WTC11 (cell line): ENCODE data around the gene MSX1. TPM values are rescaled to one million over a fixed set of nuclear protein-coding genes. Genes with fewer than 3 reads are reported as not detected.

Experiments used
- ATAC-seq: fragments of 200-7000 bp; cut with Tn5 transposase; 2 replicates; pipeline ENCODE4 v1.10.0; 2021; ENCODE audit warnings: mild to moderate bottlenecking, moderate library complexity
- CTCF ChIA-PET: fragments of 300-600 bp; sonication (Branson Sonifier 250); formaldehyde crosslinking; loops from one replicate; lab custom pipeline; 2021; ENCODE audit warnings: antibody characterized with exemption; lab: Charles Lee
- POLR2A ChIA-PET: fragments of 350-600 bp; sonication (Branson Sonifier 250); formaldehyde crosslinking; loops from one replicate; lab custom pipeline; 2021; ENCODE audit warnings: antibody characterized with exemption; lab: Charles Lee
- DNase-seq: peaks from one replicate; pipeline ENCODE4 v3.0.0; 2021; ENCODE audit warnings: low spot score
- H3K27ac Mint-ChIP-seq: 2 replicates; pipeline ENCODE4 v1.8.0; 2021; ENCODE audit warnings: mixed read lengths
- H3K27me3 Mint-ChIP-seq: 2 replicates; pipeline ENCODE4 v1.8.0; 2021; ENCODE audit warnings: low read depth, mild to moderate bottlenecking, moderate library complexity, mixed read lengths
- H3K36me3 Mint-ChIP-seq: 2 replicates; pipeline ENCODE4 v1.8.0; 2021; ENCODE audit warnings: mixed read lengths
- H3K4me1 Mint-ChIP-seq: 2 replicates; pipeline ENCODE4 v1.8.0; 2022; ENCODE audit warnings: mixed read lengths
- H3K4me3 Mint-ChIP-seq: 2 replicates; pipeline ENCODE4 v1.8.0; 2021; ENCODE audit warnings: mild to moderate bottlenecking, moderate library complexity, mixed read lengths
- H3K9me3 Mint-ChIP-seq: 2 replicates; pipeline ENCODE4 v1.8.0; 2021; ENCODE audit warnings: mixed read lengths
- CREM ChIP-seq: sonication (generic); formaldehyde crosslinking; IDR thresholded peaks from 2 replicates; pipeline ENCODE4 v1.8.1; 2022; ENCODE audit warnings: mild to moderate bottlenecking, missing genetic modification reagents, moderate library complexity
- E2F4 ChIP-seq: sonication (generic); formaldehyde crosslinking; IDR thresholded peaks from 2 replicates; pipeline ENCODE4 v1.8.1; 2022; ENCODE audit warnings: low read depth, mild to moderate bottlenecking, moderate library complexity, missing genetic modification reagents, borderline replicate concordance
- FOXJ3 ChIP-seq: sonication (generic); formaldehyde crosslinking; IDR thresholded peaks from 2 replicates; pipeline ENCODE4 v1.9.0; 2021; ENCODE audit warnings: missing genetic modification reagents, mild to moderate bottlenecking, borderline replicate concordance
- GRHL2 ChIP-seq: fragments of 250-450 bp; sonication (Bioruptor Pico); IDR thresholded peaks from 2 replicates; pipeline ENCODE4 v1.8.0; 2022; ENCODE audit warnings: mild to moderate bottlenecking, moderate library complexity; ENCODE audit not compliant: insufficient replicate concordance, severe bottlenecking
- IRF1 ChIP-seq: sonication (generic); formaldehyde crosslinking; IDR thresholded peaks from 2 replicates; pipeline ENCODE4 v1.8.0; 2023; ENCODE audit warnings: missing genetic modification reagents
- MXD4 ChIP-seq: fragments of 250-450 bp; sonication (Bioruptor Pico); IDR thresholded peaks from 2 replicates; pipeline ENCODE4 v1.8.0; 2021; ENCODE audit warnings: mild to moderate bottlenecking, moderate library complexity, borderline replicate concordance
- RORB ChIP-seq: fragments of 250-450 bp; sonication (Bioruptor Pico); IDR thresholded peaks from 2 replicates; pipeline ENCODE4 v1.9.0; 2021; ENCODE audit warnings: mild to moderate bottlenecking
- SMAD3 ChIP-seq: sonication (generic); formaldehyde crosslinking; IDR thresholded peaks from 2 replicates; pipeline ENCODE4 v1.8.0; 2022; ENCODE audit warnings: missing genetic modification reagents, mild to moderate bottlenecking, borderline replicate concordance
- TCF7 ChIP-seq: sonication (generic); formaldehyde crosslinking; IDR thresholded peaks from 2 replicates; pipeline ENCODE4 v1.8.0; 2022; ENCODE audit warnings: mild to moderate bottlenecking, low read depth, missing genetic modification reagents, moderate library complexity
- TP53 ChIP-seq: sonication (generic); formaldehyde crosslinking; IDR thresholded peaks from 2 replicates; pipeline ENCODE4 v1.8.1; 2023; ENCODE audit warnings: mild to moderate bottlenecking, missing genetic modification reagents
- ZBTB43 ChIP-seq: sonication (generic); formaldehyde crosslinking; IDR thresholded peaks from 2 replicates; pipeline ENCODE4 v1.8.1; 2023; ENCODE audit warnings: mild to moderate bottlenecking, missing genetic modification reagents
- ZNF232 ChIP-seq: sonication (generic); formaldehyde crosslinking; IDR thresholded peaks from 2 replicates; pipeline ENCODE4 v1.8.0; 2022; ENCODE audit warnings: mild to moderate bottlenecking, missing genetic modification reagents
- total RNA-seq: library from RNA; stranded (reverse); gene quantifications from 3 replicates; pipeline ENCODE4 v1.2.3, GENCODE V29; 2021
- TF ChIP-seq, protein P1 (sequence below): fragments of 250-450 bp; sonication (Bioruptor Pico); IDR thresholded peaks from 2 replicates; pipeline ENCODE4 v1.8.0; 2021; ENCODE audit warnings: mild to moderate bottlenecking
- TF ChIP-seq, protein P2 (sequence below): fragments of 250-450 bp; sonication (Bioruptor Pico); conservative IDR thresholded peaks from 2 replicates; pipeline ENCODE4 v1.9.0; 2021; ENCODE audit warnings: mild to moderate bottlenecking

The MSX1 gene
- total RNA-seq, 1 experiment from 2014 or later, result 0.28 TPM

- Mint-ChIP-seq H3K4me3 (no peak overlapping the region), H3K9me3 (peaks cover 32% of the 10 kb centered on the region), H3K27me3 (peaks cover 41% of the 10 kb centered on the region), H3K4me1 (no peaks in the 10 kb centered on the region), H3K36me3 (peaks cover 13% of the 10 kb centered on the region), H3K27ac (no peak overlapping the region)
- no peak for ATAC-seq
- no peak for TF ChIP-seq SMAD3 (CRISPR knock-in tag)
- no peak for TF ChIP-seq ZBTB43 (CRISPR knock-in tag)
- TF ChIP-seq E2F4 (CRISPR knock-in tag), result no peak
- TF ChIP-seq RORB, result no peak
- no peak for TF ChIP-seq MXD4
- TF ChIP-seq IRF1 (CRISPR knock-in tag), result no peak
- TF ChIP-seq GRHL2 (CRISPR knock-in tag), result no peak
- CTCF ChIA-PET, result interaction anchor here (0.7 kb wide), 1 partner anchor 338 kb away, joined by 3 read pairs; no protein-coding TSS in a partner anchor
- DNase-seq, result no peak
- POLR2A ChIA-PET, result no interaction called here
Measured at GRCh38 chr4:4825431-4825830, 34.0 kb upstream of the MSX1 start.

GRCh38 chr4:4829837-4830236 is 29.6 kb upstream of the MSX1 start:
- POLR2A ChIA-PET, result no interaction called here

More at GRCh38 chr4:4829837-4830236, 29.6 kb upstream of the MSX1 start:
- H3K27ac Mint-ChIP-seq, result no peak overlapping the region
- DNase-seq (no peak), ATAC-seq (no peak)
- CTCF ChIA-PET, result no interaction called here
- no peaks in the 10 kb centered on the region for H3K4me1 Mint-ChIP-seq
- H3K27me3 Mint-ChIP-seq, result peaks cover 33% of the 10 kb centered on the region
- no peaks in the 10 kb centered on the region; the same call in 1 of the 2 replicates for H3K36me3 Mint-ChIP-seq
- TF ChIP-seq TCF7 (CRISPR knock-in tag), result no peak
- no peak for TF ChIP-seq FOXJ3 (CRISPR knock-in tag)
- no peak for TF ChIP-seq TP53 (CRISPR knock-in tag)
- TF ChIP-seq, protein P1, sequence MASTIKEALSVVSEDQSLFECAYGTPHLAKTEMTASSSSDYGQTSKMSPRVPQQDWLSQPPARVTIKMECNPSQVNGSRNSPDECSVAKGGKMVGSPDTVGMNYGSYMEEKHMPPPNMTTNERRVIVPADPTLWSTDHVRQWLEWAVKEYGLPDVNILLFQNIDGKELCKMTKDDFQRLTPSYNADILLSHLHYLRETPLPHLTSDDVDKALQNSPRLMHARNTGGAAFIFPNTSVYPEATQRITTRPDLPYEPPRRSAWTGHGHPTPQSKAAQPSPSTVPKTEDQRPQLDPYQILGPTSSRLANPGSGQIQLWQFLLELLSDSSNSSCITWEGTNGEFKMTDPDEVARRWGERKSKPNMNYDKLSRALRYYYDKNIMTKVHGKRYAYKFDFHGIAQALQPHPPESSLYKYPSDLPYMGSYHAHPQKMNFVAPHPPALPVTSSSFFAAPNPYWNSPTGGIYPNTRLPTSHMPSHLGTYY, result no peak
- no peak for TF ChIP-seq ZNF232 (CRISPR knock-in tag)
- no peak for TF ChIP-seq E2F4 (CRISPR knock-in tag)
- no peak for TF ChIP-seq CREM (CRISPR knock-in tag)
- TF ChIP-seq, protein P2, sequence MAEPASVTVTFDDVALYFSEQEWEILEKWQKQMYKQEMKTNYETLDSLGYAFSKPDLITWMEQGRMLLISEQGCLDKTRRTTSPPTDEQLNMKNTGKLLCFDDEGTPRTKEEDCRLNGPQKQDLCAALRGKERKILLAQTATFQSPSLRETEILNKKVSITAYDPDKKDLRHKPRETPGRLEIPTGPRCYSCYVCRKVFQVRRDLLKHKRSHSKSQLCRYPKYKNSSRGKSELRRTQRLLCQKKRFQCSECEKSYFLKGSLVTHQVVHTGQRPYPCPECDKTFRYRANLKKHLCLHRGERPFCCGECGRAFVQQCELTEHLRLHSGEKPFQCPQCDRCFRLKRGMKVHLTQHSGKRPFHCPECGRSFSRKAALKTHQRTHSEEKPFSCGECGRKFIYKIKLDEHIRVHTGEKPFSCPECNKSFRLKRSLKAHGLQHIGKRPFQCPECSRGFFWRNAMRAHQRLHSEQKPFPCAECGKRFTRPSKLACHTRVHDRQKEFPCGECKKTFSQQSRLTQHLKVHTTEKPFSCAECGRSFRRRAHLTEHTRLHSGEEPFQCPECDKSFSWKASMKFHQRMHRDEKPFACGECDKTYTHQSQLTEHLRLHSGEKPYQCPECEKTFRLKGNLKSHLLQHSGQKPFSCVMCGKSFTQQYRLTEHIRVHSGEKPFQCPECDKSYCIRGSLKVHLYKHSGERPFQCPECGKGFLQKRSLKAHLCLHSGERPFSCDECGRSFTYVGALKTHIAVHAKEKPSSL (CRISPR knock-in tag), result no peak
- peaks cover 13% of the 10 kb centered on the region for H3K9me3 Mint-ChIP-seq
- H3K4me3 Mint-ChIP-seq, result no peak overlapping the region
